Left ventricle myocardium inferior (tissue), 1 donor: ENCODE results near the gene PNCK. TPM values are rescaled to one million over a fixed set of nuclear protein-coding genes. Genes with fewer than 3 reads are reported as not detected.

Experiments used
- DNase-seq: peaks from one replicate; pipeline ENCODE4 v3.0.0-alpha.2; 2020
- H3K27ac ChIP-seq: fragments of 200-600 bp; replicated peaks from 2 replicates; pipeline ENCODE4 v1.8.0; 2021
- H3K27me3 ChIP-seq: fragments of 200-600 bp; 2 replicates; pipeline ENCODE4 v1.8.0; 2021; ENCODE audit warnings: low read depth
- H3K36me3 ChIP-seq: fragments of 200-600 bp; 2 replicates; pipeline ENCODE4 v1.8.0; 2021
- H3K4me1 ChIP-seq: fragments of 200-600 bp; 2 replicates; pipeline ENCODE4 v1.8.0; 2021
- H3K4me3 ChIP-seq: fragments of 200-600 bp; 2 replicates; pipeline ENCODE4 v1.8.0; 2021; ENCODE audit warnings: mild to moderate bottlenecking, moderate library complexity
- H3K9me3 ChIP-seq: fragments of 200-600 bp; replicated peaks from 2 replicates; pipeline ENCODE4 v1.8.0; 2021
- intact Hi-C: fragments of 100-400 bp; cut with micrococcal nuclease; formaldehyde crosslinking; loops from one replicate; pipeline ENCODE4 v1.11.0; 2022
- total RNA-seq: library from RNA; stranded (reverse); fragmentation: NEBNext Ultra II Directional; extraction: Animal tissue kit (Norgen Biotek cat#: 25700); gene quantifications from one replicate; pipeline ENCODE4 v1.2.1, GENCODE V29; 2021
- TF ChIP-seq, protein P1 (sequence below): fragments of 200-600 bp; IDR thresholded peaks from 2 replicates; pipeline ENCODE4 v1.8.0; 2021; ENCODE audit warnings: antibody characterized with exemption, mild to moderate bottlenecking, borderline replicate concordance
- donor health status: DM: no; HTN: yes; CAD: no; lungs with severe emphysema.

The PNCK gene
- total RNA-seq, 1 donor from 2014 or later = 6.1 TPM

DNA sequence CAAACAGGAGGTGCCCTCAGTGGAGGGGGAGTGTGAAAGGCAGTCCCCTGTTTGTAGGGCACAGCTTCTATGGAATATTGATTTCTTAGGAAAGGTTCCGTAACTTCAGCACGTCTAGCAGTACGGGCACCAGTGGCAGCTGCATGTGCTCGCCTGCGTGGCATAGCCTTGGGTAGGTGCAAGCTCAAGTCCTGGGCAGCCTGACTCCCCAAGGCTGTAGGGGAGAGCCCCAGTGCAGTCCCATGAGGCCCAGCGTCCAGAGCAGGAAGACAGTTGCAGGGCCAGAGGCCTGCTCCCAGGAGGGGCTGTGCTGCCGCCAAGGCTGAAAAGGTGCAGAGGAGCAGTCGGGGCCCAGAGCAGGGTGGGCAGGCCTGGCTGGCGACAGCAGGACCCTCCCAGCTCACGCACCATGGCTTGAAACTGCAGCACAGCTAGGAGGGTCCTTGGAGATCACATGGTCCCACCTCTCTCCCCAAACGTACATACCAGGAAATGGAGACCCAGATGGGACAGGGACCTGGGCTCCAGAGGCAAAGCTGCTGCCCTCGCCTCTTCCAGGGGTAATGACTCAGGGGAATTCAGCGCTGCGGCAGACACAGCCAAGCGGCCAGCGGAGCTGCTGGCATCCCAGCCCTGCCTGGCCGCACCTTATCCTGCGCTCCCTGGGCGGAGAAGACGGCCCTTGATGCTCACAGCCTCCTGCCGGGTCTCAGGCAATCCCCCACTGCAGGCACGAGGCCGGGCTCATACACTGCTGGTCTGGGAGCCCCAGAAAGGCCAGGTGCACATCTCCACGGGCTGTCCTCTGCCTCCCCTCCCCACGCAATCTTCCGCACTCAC, 32.7 kb downstream of the PNCK start:
- Histone ChIP-seq H3K27me3 (peaks cover 67% of the 10 kb centered on the region), H3K4me3 (no peak overlapping the region), H3K36me3 (no peaks in the 10 kb centered on the region), H3K4me1 (peaks cover 19% of the 10 kb centered on the region), H3K9me3 (no peaks in the 10 kb centered on the region), H3K27ac (no peak overlapping the region)
- DNase-seq = no peak
- intact Hi-C loops = no loop called here
- TF ChIP-seq, protein P1, sequence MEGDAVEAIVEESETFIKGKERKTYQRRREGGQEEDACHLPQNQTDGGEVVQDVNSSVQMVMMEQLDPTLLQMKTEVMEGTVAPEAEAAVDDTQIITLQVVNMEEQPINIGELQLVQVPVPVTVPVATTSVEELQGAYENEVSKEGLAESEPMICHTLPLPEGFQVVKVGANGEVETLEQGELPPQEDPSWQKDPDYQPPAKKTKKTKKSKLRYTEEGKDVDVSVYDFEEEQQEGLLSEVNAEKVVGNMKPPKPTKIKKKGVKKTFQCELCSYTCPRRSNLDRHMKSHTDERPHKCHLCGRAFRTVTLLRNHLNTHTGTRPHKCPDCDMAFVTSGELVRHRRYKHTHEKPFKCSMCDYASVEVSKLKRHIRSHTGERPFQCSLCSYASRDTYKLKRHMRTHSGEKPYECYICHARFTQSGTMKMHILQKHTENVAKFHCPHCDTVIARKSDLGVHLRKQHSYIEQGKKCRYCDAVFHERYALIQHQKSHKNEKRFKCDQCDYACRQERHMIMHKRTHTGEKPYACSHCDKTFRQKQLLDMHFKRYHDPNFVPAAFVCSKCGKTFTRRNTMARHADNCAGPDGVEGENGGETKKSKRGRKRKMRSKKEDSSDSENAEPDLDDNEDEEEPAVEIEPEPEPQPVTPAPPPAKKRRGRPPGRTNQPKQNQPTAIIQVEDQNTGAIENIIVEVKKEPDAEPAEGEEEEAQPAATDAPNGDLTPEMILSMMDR = no peak

DNA sequence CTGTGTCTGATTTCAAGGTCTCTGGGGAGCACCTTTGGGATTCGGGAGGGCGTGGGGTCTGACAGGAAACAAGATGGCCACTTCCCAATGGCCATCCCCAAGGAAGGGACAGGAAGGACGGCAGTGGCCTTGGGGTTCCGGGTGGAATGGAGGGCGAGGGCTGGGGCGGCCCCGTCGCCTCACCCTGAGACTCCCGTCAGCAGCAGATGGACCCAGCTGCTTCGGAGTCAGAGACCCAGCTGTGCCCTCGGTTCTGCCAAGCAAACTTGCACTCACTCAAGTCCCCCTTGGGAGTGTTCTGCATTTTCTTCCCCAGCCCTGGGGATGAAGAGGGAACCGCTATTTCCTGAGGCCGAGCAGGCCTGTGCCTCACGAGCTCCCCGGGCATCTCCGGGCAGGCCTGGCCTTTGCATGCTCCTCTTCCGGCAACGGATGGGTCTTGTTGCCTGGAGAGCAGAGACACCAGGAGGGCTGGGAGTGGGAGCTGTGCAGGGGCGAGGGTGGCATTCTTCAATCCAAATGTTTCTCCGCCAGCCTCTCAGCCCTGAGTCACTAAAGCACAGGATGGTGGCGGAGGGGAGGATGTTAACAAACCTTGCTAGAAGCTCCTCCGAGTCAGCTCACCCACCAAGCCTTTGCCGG, 33.4 kb downstream of the PNCK start:
- TF ChIP-seq, protein P1 = no peak
- no peak for DNase-seq
- Histone ChIP-seq H3K27ac (no peak overlapping the region), H3K27me3 (peaks cover 59% of the 10 kb centered on the region), H3K4me3 (no peak overlapping the region), H3K36me3 (no peaks in the 10 kb centered on the region), H3K4me1 (peaks cover 19% of the 10 kb centered on the region), H3K9me3 (no peaks in the 10 kb centered on the region)
- intact Hi-C loops = no loop called here

DNA sequence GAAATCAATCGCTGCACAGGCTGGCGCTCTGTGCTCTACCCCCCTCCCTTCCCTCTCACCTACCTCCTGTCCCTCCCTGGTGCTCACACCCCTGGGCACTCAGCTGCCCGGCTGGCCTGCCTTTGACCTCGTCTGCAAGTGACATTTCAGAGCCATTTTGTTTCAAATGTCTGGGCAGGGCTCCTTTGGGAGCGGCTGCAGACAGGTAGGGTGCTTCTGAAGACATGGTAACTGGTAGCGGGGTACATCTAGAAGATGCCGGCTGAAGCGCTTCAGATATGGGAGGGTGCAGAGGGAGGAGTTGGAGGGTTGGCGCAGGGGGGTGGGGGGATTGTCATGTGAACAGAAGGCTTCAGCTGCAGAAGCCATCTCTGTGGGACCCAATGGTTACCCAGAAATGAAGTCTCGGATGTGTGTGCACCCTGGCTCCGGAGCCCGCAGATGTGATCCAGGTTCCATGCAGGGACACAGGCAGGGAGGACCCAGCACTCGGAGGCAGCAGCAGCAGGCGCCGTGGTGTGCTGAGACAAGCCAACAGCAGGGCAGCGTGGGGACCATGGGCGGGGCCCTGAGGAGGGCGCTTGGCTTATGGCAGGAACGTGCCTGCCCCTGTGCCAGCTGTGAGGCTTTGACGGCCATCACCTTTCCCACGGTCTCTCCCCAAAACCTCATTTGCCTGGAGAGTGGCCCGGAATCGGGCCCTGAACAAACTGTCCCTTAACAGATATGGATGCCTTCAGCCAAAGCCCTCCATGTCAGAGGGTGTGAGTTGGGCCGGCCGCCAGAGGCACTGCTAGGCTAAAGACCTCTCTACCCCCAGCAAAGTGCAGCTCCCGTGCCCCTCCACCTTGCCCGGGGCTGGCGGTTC, 34.2 kb downstream of the PNCK start:
- H3K4me1 ChIP-seq = peaks cover 19% of the 10 kb centered on the region
- H3K27ac ChIP-seq = no peak overlapping the region
- H3K27me3 ChIP-seq = peaks cover 52% of the 10 kb centered on the region
- no peak overlapping the region for H3K4me3 ChIP-seq
- H3K36me3 ChIP-seq = no peaks in the 10 kb centered on the region
- H3K9me3 ChIP-seq = no peaks in the 10 kb centered on the region
- intact Hi-C loops = no loop called here
- TF ChIP-seq, protein P1 = no peak
- DNase-seq = no peak

DNA sequence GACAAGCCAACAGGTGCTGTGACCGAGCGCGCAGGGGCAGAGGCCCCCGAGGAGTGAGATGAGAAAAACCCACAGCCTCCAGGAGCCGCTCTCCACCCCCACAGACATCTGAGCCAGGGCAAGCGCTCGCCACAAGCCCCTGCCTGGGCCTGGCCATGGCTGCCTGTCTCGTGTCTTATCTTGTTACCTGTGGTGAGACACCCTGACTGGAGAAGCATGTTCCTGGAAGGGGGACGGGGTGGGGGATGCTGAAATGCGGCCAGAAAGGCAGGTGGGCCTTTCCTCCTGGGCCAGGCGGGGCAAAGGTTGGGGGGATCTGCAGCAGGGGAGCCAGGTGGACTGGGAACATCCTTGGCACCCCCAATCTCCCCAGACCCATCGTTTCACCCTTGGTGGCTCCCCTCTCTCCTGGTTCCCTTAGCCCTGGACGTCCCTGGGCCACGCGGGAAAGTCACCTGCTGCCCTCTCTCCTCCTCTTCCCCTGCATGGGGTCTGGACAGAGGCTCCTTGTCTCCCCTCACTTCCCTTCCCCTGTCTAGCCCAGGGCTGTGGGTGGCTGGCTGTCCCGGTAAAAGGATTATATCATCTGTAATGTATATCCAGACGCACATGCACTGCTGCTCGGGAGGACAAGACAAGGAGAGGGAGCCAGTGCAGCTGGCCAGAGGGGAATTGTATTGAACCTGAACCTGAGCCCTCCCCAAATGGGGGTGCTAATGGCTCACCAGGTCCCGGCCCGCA, 35.0 kb downstream of the PNCK start:
- intact Hi-C loops = no loop called here
- Histone ChIP-seq H3K27ac (no peak overlapping the region), H3K27me3 (peaks cover 47% of the 10 kb centered on the region), H3K9me3 (no peaks in the 10 kb centered on the region), H3K4me1 (peaks cover 16% of the 10 kb centered on the region), H3K4me3 (no peak overlapping the region), H3K36me3 (no peaks in the 10 kb centered on the region)
- TF ChIP-seq, protein P1 = no peak
- DNase-seq = no peak

DNA sequence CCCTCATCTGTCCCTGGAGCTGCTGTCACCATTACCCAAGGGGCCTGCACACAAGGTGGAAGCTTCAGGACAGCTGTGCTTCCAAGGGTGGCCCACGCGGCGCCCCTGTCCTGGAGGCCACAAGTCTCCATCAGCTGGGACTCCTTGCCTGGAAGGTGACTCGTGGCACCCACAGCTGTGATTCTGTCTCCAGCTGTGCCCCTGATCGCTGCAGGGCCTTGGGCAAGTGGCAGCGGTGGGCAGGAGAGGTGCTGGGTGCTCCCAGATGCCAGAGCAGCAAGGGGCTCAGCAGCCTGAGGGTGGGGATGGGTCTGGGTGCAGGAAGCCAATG, 35.6 kb downstream of the PNCK start:
- intact Hi-C loops = no loop called here
- DNase-seq = no peak
- no peak overlapping the region for H3K4me3 ChIP-seq

More for the DNA sequence above, 35.6 kb downstream of the PNCK start:
- peaks cover 41% of the 10 kb centered on the region for H3K27me3 ChIP-seq
- H3K9me3 ChIP-seq = no peaks in the 10 kb centered on the region
- peaks cover 11% of the 10 kb centered on the region for H3K4me1 ChIP-seq
- TF ChIP-seq, protein P1 = no peak
- no peaks in the 10 kb centered on the region for H3K36me3 ChIP-seq
- no peak overlapping the region for H3K27ac ChIP-seq
